ENCODE results near the gene CASKIN1. TPM values are rescaled to one million over a fixed set of nuclear protein-coding genes. Genes with fewer than 3 reads are reported as not detected.
"Not testable (repeated sequence)": the region's sequence is repeated elsewhere in the genome, so short reads cannot be mapped to it uniquely, and the experiment has no call there.

The CASKIN1 gene
- polyA plus RNA-seq, 1 donor (not counting 4 experiments of a cell fraction or from before 2014, with no cell fraction given) = 0.04 TPM

GRCh38 chr16:2129890-2130447, 66.4 kb downstream of the CASKIN1 start:
- Histone ChIP-seq H3K4me1 (ENCODE audit: control insufficient read depth, extremely low read depth, insufficient read depth, low read length) (peaks cover 31% of the 10 kb centered on the region), H3K79me2 (ENCODE audit: control insufficient read depth, insufficient read depth, low read length) (peaks cover 28% of the 10 kb centered on the region), H3K4me2 (ENCODE audit: control insufficient read depth, extremely low read depth, insufficient read depth, low read depth, low read length) (peak overlapping the region; percentile 51), H3K27ac (ENCODE audit: control insufficient read depth, insufficient read depth, low read length) (peak overlapping the region; percentile 26)
- peak; percentile 53 for FAIRE-seq
- H4K20me1 ChIP-seq (ENCODE audit: control insufficient read depth, extremely low read depth, insufficient read depth, low read length); H3K9me1 ChIP-seq (ENCODE audit: control insufficient read depth, extremely low read depth, insufficient read depth, low read length); DNase-seq (ENCODE audit: low read depth, low spot score); H3K9ac ChIP-seq (ENCODE audit: control insufficient read depth, extremely low read depth, insufficient read depth, low read length); H2AFZ ChIP-seq (ENCODE audit: control insufficient read depth, low read length); H3K36me3 ChIP-seq (ENCODE audit: control insufficient read depth in 2 of 2, extremely low read depth in 1 of 2, insufficient read depth in 2 of 2, low read length in 2 of 2); H3K4me3 ChIP-seq (ENCODE audit: control insufficient read depth in 2 of 3, extremely low read depth in 1 of 3, insufficient read depth in 2 of 3, low read depth in 1 of 3, low read length in 3 of 3); H3K9me3 ChIP-seq (ENCODE audit: control insufficient read depth, low read depth, low read length); H3K27me3 ChIP-seq (ENCODE audit: control insufficient read depth, extremely low read depth, insufficient read depth, low read length); dilution Hi-C loops (cut with MboI; ENCODE audit: extremely low pct_ligation_motif_present, low sequenced_read_pairs): not testable (repeated sequence)

GRCh38 chr16:2129251-2129650, 67.2 kb downstream of the CASKIN1 start:
- H3K27me3 ChIP-seq (ENCODE audit: control insufficient read depth, extremely low read depth, insufficient read depth, low read length); H3K36me3 ChIP-seq (ENCODE audit: control insufficient read depth in 2 of 2, extremely low read depth in 1 of 2, insufficient read depth in 2 of 2, low read length in 2 of 2); dilution Hi-C loops (cut with MboI; ENCODE audit: extremely low pct_ligation_motif_present, low sequenced_read_pairs); H3K9me1 ChIP-seq (ENCODE audit: control insufficient read depth, extremely low read depth, insufficient read depth, low read length); H3K4me3 ChIP-seq (ENCODE audit: control insufficient read depth in 2 of 3, extremely low read depth in 1 of 3, insufficient read depth in 2 of 3, low read depth in 1 of 3, low read length in 3 of 3); H2AFZ ChIP-seq (ENCODE audit: control insufficient read depth, low read length); H3K9ac ChIP-seq (ENCODE audit: control insufficient read depth, extremely low read depth, insufficient read depth, low read length); DNase-seq (ENCODE audit: low read depth, low spot score); H4K20me1 ChIP-seq (ENCODE audit: control insufficient read depth, extremely low read depth, insufficient read depth, low read length); H3K9me3 ChIP-seq (ENCODE audit: control insufficient read depth, low read depth, low read length); FAIRE-seq; H3K27ac ChIP-seq (ENCODE audit: control insufficient read depth, insufficient read depth, low read length): not testable (repeated sequence)
- Histone ChIP-seq H3K4me2 (ENCODE audit: control insufficient read depth, extremely low read depth, insufficient read depth, low read depth, low read length) (peak overlapping the region; percentile 56), H3K4me1 (ENCODE audit: control insufficient read depth, extremely low read depth, insufficient read depth, low read length) (peaks cover 38% of the 10 kb centered on the region), H3K79me2 (ENCODE audit: control insufficient read depth, insufficient read depth, low read length) (peaks cover 28% of the 10 kb centered on the region)

- H3K27ac ChIP-seq (ENCODE audit: control insufficient read depth, insufficient read depth, low read length) = peak overlapping the region; percentile 40
- dilution Hi-C loops (cut with MboI; ENCODE audit: extremely low pct_ligation_motif_present, low sequenced_read_pairs); H3K27me3 ChIP-seq (ENCODE audit: control insufficient read depth, extremely low read depth, insufficient read depth, low read length); H3K4me3 ChIP-seq (ENCODE audit: control insufficient read depth in 2 of 3, extremely low read depth in 1 of 3, insufficient read depth in 2 of 3, low read depth in 1 of 3, low read length in 3 of 3); H4K20me1 ChIP-seq (ENCODE audit: control insufficient read depth, extremely low read depth, insufficient read depth, low read length); DNase-seq (ENCODE audit: low read depth, low spot score); H3K9me1 ChIP-seq (ENCODE audit: control insufficient read depth, extremely low read depth, insufficient read depth, low read length); H3K9me3 ChIP-seq (ENCODE audit: control insufficient read depth, low read depth, low read length); H3K36me3 ChIP-seq (ENCODE audit: control insufficient read depth in 2 of 2, extremely low read depth in 1 of 2, insufficient read depth in 2 of 2, low read length in 2 of 2); H2AFZ ChIP-seq (ENCODE audit: control insufficient read depth, low read length): not testable (repeated sequence)
- H3K9ac ChIP-seq (ENCODE audit: control insufficient read depth, extremely low read depth, insufficient read depth, low read length) = peak overlapping the region; percentile 9
- H3K4me2 ChIP-seq (ENCODE audit: control insufficient read depth, extremely low read depth, insufficient read depth, low read depth, low read length) = peak overlapping the region; percentile 16
- peaks cover 26% of the 10 kb centered on the region for H3K79me2 ChIP-seq (ENCODE audit: control insufficient read depth, insufficient read depth, low read length)
- peaks cover 45% of the 10 kb centered on the region for H3K4me1 ChIP-seq (ENCODE audit: control insufficient read depth, extremely low read depth, insufficient read depth, low read length)
- peak; percentile 48 for FAIRE-seq
These were observed 68.7 kb downstream of the CASKIN1 start for GRCh38 chr16:2127630-2128280.

Small RNA genes within 50 kb of the gene (small RNA-seq; reads per million reads assigned to genes)
- gene MIR3180-5 (ENCODE audit: insufficient read length in 3 of 3, low read depth in 3 of 3, low replicate concordance in 1 of 3) (0 reads per million in 3 experiments), gene MIR4516 (ENCODE audit: insufficient read length in 3 of 3, low read depth in 3 of 3, low replicate concordance in 1 of 3) (0 to 0.33 (median 0) reads per million in 3 experiments), gene RF00019 (ENCODE audit: insufficient read length in 3 of 3, low read depth in 3 of 3, low replicate concordance in 1 of 3) (0 reads per million in 3 experiments), gene SNORD60 (ENCODE audit: insufficient read length in 3 of 3, low read depth in 3 of 3, low replicate concordance in 1 of 3) (0 reads per million in 3 experiments)

Other genes with a start within 250 kb of the CASKIN1 start
- gene RPL3L, start 241.9 kb downstream of the CASKIN1 start, polyA plus RNA-seq = 0.34 to 0.38 TPM (median 0.37 TPM) in 3 replicates
- 97.9 to 161 TPM (median 107 TPM) in 3 replicates for gene NDUFB10, start 237.1 kb downstream of the CASKIN1 start, polyA plus RNA-seq
- gene RPS2, start 231.8 kb downstream of the CASKIN1 start, polyA plus RNA-seq = 2,750 to 6,036 TPM (median 3,573 TPM) in 3 replicates
- not detected in 3 replicates for gene RNF151, start 229.7 kb downstream of the CASKIN1 start, polyA plus RNA-seq
- 27.8 to 45.1 TPM (median 40.1 TPM) in 3 replicates for gene TBL3, start 224.6 kb downstream of the CASKIN1 start, polyA plus RNA-seq
- gene NOXO1, start 215.1 kb downstream of the CASKIN1 start, polyA plus RNA-seq = 0.38 to 1.1 TPM (median 0.54 TPM) in 3 replicates
- 10.3 to 13.4 TPM (median 12.0 TPM) in 3 replicates for gene GFER, start 212.4 kb downstream of the CASKIN1 start, polyA plus RNA-seq
- 0.12 to 0.30 TPM (median 0.28 TPM) in 3 replicates for gene SYNGR3, start 206.6 kb downstream of the CASKIN1 start, polyA plus RNA-seq
- 18.0 to 35.5 TPM (median 24.0 TPM) in 3 replicates for gene ZNF598, start 186.8 kb downstream of the CASKIN1 start, polyA plus RNA-seq
- gene NPW, start 176.8 kb downstream of the CASKIN1 start, polyA plus RNA-seq = 0.23 TPM in 1 of 3 replicates, not detected in the others
- gene NHERF2, start 169.7 kb downstream of the CASKIN1 start, polyA plus RNA-seq = 5.9 to 10.1 TPM (median 9.0 TPM) in 3 replicates
- 8.5 to 16.0 TPM (median 10.9 TPM) in 3 replicates for gene NTHL1, start 148.8 kb downstream of the CASKIN1 start, polyA plus RNA-seq
- gene TSC2, start 148.6 kb downstream of the CASKIN1 start, polyA plus RNA-seq = 22.6 to 28.8 TPM (median 23.3 TPM) in 3 replicates
- gene PKD1, start 60.7 kb downstream of the CASKIN1 start, polyA plus RNA-seq = 10.6 to 22.9 TPM (median 16.4 TPM) in 3 replicates
- gene RAB26, start 48.0 kb downstream of the CASKIN1 start, polyA plus RNA-seq = 0.44 to 0.91 TPM (median 0.58 TPM) in 3 replicates
- gene TRAF7, start 40.8 kb downstream of the CASKIN1 start, polyA plus RNA-seq = 38.4 to 52.1 TPM (median 45.9 TPM) in 3 replicates
- 35.7 to 68.9 TPM (median 54.7 TPM) in 3 replicates for gene MLST8, start 8.8 kb upstream of the CASKIN1 start, polyA plus RNA-seq
- gene BRICD5, start 14.3 kb upstream of the CASKIN1 start, polyA plus RNA-seq = 1.8 to 5.9 TPM (median 3.5 TPM) in 3 replicates
- 10.3 to 18.0 TPM (median 10.4 TPM) in 3 replicates for gene PGP, start 18.2 kb upstream of the CASKIN1 start, polyA plus RNA-seq
- 10.5 to 24.7 TPM (median 11.1 TPM) in 3 replicates for gene E4F1, start 27.0 kb upstream of the CASKIN1 start, polyA plus RNA-seq
- gene DNASE1L2, start 39.8 kb upstream of the CASKIN1 start, polyA plus RNA-seq = 0.31 to 1.1 TPM (median 0.41 TPM) in 3 replicates
- gene ECI1, start 55.0 kb upstream of the CASKIN1 start, polyA plus RNA-seq = 19.7 to 32.0 TPM (median 24.2 TPM) in 3 replicates
- 79.2 to 226 TPM (median 89.4 TPM) in 3 replicates for gene RNPS1, start 71.5 kb upstream of the CASKIN1 start, polyA plus RNA-seq
- gene ABCA3, start 144.1 kb upstream of the CASKIN1 start, polyA plus RNA-seq = 0.06 to 0.08 TPM (median 0.08 TPM) in 3 replicates
- gene CCNF, start 232.8 kb upstream of the CASKIN1 start, polyA plus RNA-seq = 1.3 to 8.3 TPM (median 3.5 TPM) in 3 replicates

All from keratinocyte (primary cell).